Lower leg skin (tissue), 3 donors: ENCODE measurements around the gene MOB3A.

Experiments
- CTCF ChIP-seq, 3 donors: fragments of 450-650 bp; IDR thresholded peaks; one replicate each; pipeline ENCODE4 v1.5.1; 2016; ENCODE audit warnings: antibody characterized with exemption in 3 of 3, mild to moderate bottlenecking in 3 of 3, moderate library complexity in 2 of 3
- POLR2A ChIP-seq, 2 donors: fragments of 450-650 bp; IDR thresholded peaks; one replicate each; pipeline ENCODE4 v1.6.1; 2016 to 2017; ENCODE audit warnings: antibody characterized with exemption in 2 of 2, mild to moderate bottlenecking in 1 of 2, moderate library complexity in 1 of 2

- TF ChIP-seq CTCF (IDR thresholded peaks at IDR 0.05) (no peak), POLR2A (IDR thresholded peaks at IDR 0.05) (no peak)
These were observed 21.3 kb upstream of the MOB3A start for GRCh38 chr19:2117215-2117960.
